WI38 (cell line): ENCODE results near the gene CARD14.

Source experiments
- H3K4me3 ChIP-seq: 2 replicates; pipeline ENCODE4 v1.5.1; 2011; ENCODE audit warnings: low read depth, mild to moderate bottlenecking, control low read depth, low read length
- CTCF ChIP-seq: IDR thresholded peaks from 2 replicates; pipeline ENCODE4 v1.5.1; 2012; ENCODE audit warnings: low read depth, mild to moderate bottlenecking, control low read depth, low read length

CARD14 gene

GRCh38 chr17:80177986-80178595, 8.3 kb downstream of the CARD14 start:
- no peak for TF ChIP-seq CTCF
- no peak overlapping the region for H3K4me3 ChIP-seq

- no peak overlapping the region for H3K4me3 ChIP-seq
- no peak for TF ChIP-seq CTCF
Observed at GRCh38 chr17:80180192-80180591, 10.4 kb downstream of the CARD14 start.

- H3K4me3 ChIP-seq, result no peak overlapping the region
- TF ChIP-seq CTCF, result no peak
Observed at GRCh38 chr17:80181431-80181830, 11.6 kb downstream of the CARD14 start.

- no peak for TF ChIP-seq CTCF
- no peak overlapping the region for H3K4me3 ChIP-seq
Observed at GRCh38 chr17:80182118-80182844, 12.5 kb downstream of the CARD14 start.

GRCh38 chr17:80182845-80183223, 13.0 kb downstream of the CARD14 start:
- H3K4me3 ChIP-seq, result no peak overlapping the region
- no peak for TF ChIP-seq CTCF

GRCh38 chr17:80183581-80184422, 14.0 kb downstream of the CARD14 start:
- TF ChIP-seq CTCF, result no peak

GRCh38 chr17:80184423-80184714, 14.5 kb downstream of the CARD14 start:
- H3K4me3 ChIP-seq, result no peak overlapping the region
- TF ChIP-seq CTCF, result no peak

More at GRCh38 chr17:80183581-80184422, 14.0 kb downstream of the CARD14 start:
- H3K4me3 ChIP-seq, result no peak overlapping the region
